Placental epithelial cell (primary cell): ENCODE results near the gene GLI3. TPM values are rescaled to one million over a fixed set of nuclear protein-coding genes. Genes with fewer than 3 reads are reported as not detected.

Experiments used
- small RNA-seq: library from RNA; depleted of rRNA; stranded (forward); fragments of <200 nt; gene quantifications from one replicate; pipeline ENCODE3, GENCODE V24; 2012
- total RNA-seq: library from RNA; depleted of rRNA; stranded (reverse); fragments of >200 nt; gene quantifications from 2 replicates; pipeline ENCODE4 v1.2.3, GENCODE V29; 2012

GLI3 gene
- 1.8 and 3.1 TPM in 2 replicates for total RNA-seq

GRCh38 chr7:42236976-42237810 lies at the start of gene GLI3:
TSS of gene GLI3 (minus strand) at chr7:42237209. CDS start at chr7:42223253, 13,956 bp downstream.

Small RNA genes lying within 50 kb of the gene (small RNA-seq; reads per million reads assigned to genes)
- not detected for gene HMGN2P30
